Breast epithelium (tissue), 3 donors: ENCODE results near the gene DRP2.

Experiments
- POLR2A ChIP-seq: fragments of 450-650 bp; IDR thresholded peaks from one replicate; pipeline ENCODE4 v1.6.1; 2016; ENCODE audit warnings: antibody characterized with exemption, mild to moderate bottlenecking, moderate library complexity
- POLR2AphosphoS5 ChIP-seq, 3 donors: sonication (generic); formaldehyde crosslinking; IDR thresholded peaks; one replicate each; pipeline ENCODE4 v1.6.1; 2017; ENCODE audit warnings: antibody characterized with exemption in 3 of 3
- TF ChIP-seq, protein P1 (sequence below), 3 donors: fragments of 450-650 bp; IDR thresholded peaks; one replicate each; pipeline ENCODE4 v1.5.1; 2016 to 2017; ENCODE audit warnings: antibody characterized with exemption in 3 of 3, mild to moderate bottlenecking in 3 of 3, moderate library complexity in 3 of 3

DNA sequence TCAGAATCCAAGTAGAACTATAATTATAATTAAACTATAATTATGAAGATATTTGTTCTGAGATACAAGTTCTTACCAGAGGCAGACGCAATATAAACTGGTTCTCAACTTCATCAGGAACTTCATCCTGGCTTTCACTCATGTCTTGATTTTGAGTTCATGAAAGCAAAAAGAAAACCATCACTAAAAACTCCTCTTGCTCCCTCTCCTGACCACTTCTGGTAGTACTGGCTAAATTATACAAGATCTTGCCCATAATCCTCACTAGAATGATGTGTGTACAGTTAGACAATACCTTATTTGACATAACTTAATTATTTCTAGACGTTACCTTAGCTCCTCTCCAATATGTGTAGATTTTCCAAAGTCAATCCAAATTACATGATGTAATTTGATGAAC lies 67.8 kb downstream of the DRP2 start:
- TF ChIP-seq, protein P1, sequence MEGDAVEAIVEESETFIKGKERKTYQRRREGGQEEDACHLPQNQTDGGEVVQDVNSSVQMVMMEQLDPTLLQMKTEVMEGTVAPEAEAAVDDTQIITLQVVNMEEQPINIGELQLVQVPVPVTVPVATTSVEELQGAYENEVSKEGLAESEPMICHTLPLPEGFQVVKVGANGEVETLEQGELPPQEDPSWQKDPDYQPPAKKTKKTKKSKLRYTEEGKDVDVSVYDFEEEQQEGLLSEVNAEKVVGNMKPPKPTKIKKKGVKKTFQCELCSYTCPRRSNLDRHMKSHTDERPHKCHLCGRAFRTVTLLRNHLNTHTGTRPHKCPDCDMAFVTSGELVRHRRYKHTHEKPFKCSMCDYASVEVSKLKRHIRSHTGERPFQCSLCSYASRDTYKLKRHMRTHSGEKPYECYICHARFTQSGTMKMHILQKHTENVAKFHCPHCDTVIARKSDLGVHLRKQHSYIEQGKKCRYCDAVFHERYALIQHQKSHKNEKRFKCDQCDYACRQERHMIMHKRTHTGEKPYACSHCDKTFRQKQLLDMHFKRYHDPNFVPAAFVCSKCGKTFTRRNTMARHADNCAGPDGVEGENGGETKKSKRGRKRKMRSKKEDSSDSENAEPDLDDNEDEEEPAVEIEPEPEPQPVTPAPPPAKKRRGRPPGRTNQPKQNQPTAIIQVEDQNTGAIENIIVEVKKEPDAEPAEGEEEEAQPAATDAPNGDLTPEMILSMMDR (IDR thresholded peaks at IDR 0.05) = peak in 2 of 3 donors; percentile 28 to 30
- TF ChIP-seq POLR2AphosphoS5 (IDR thresholded peaks at IDR 0.05) (no peak), POLR2A (no peak)
